IPS-20b (cell line): ENCODE data around the gene PAF1.

Experiments used
- H3K27ac ChIP-seq: one replicate; pipeline ENCODE4 v1.5.1; 2013; ENCODE audit warnings: low read length
- H3K27me3 ChIP-seq: 2 replicates; pipeline ENCODE4 v1.6.1; 2013; ENCODE audit warnings: mild to moderate bottlenecking, low read length, inconsistent platforms; ENCODE audit not compliant: insufficient read depth
- H3K36me3 ChIP-seq: 2 replicates; pipeline ENCODE4 v1.6.1; 2013; ENCODE audit warnings: low read depth, mild to moderate bottlenecking, inconsistent platforms, low read length, moderate library complexity; ENCODE audit not compliant: insufficient read depth
- H3K4me1 ChIP-seq: 2 replicates; pipeline ENCODE4 v1.6.1; 2013; ENCODE audit warnings: mild to moderate bottlenecking, control low read depth, inconsistent platforms, low read length, moderate library complexity; ENCODE audit not compliant: insufficient read depth
- H3K4me3 ChIP-seq: 2 replicates; pipeline ENCODE4 v1.5.1; 2013; ENCODE audit warnings: mild to moderate bottlenecking, low read length, inconsistent platforms
- H3K9ac ChIP-seq: 2 replicates; pipeline ENCODE4 v1.6.1; 2013; ENCODE audit warnings: low read depth, mild to moderate bottlenecking, inconsistent platforms, low read length, moderate library complexity
- H3K9me3 ChIP-seq: 2 replicates; pipeline ENCODE4 v1.6.1; 2013; ENCODE audit warnings: mild to moderate bottlenecking, low read depth, low read length, inconsistent platforms; ENCODE audit not compliant: insufficient read depth

The PAF1 gene

GRCh38 chr19:39415111-39416046, 24.5 kb upstream of the PAF1 start:
- H3K4me1 ChIP-seq = peaks cover 16% of the 10 kb centered on the region
- H3K9me3 ChIP-seq = no peaks in the 10 kb centered on the region
- peaks cover 44% of the 10 kb centered on the region for H3K36me3 ChIP-seq
- peak overlapping the region; percentile 93; the same call in 1 of the 2 replicates for H3K4me3 ChIP-seq
- H3K27me3 ChIP-seq = no peaks in the 10 kb centered on the region
- H3K9ac ChIP-seq = peak overlapping the region; percentile 99; the same call in 1 of the 2 replicates
- no peak overlapping the region for H3K27ac ChIP-seq

GRCh38 chr19:39413911-39414608, 23.2 kb upstream of the PAF1 start:
- Histone ChIP-seq H3K9me3 (no peaks in the 10 kb centered on the region), H3K27me3 (no peaks in the 10 kb centered on the region), H3K9ac (peak overlapping the region; percentile 99), H3K36me3 (peaks cover 33% of the 10 kb centered on the region), H3K4me1 (peaks cover 16% of the 10 kb centered on the region), H3K27ac (peak overlapping the region; percentile 40), H3K4me3 (peak overlapping the region; percentile 93)

DNA sequence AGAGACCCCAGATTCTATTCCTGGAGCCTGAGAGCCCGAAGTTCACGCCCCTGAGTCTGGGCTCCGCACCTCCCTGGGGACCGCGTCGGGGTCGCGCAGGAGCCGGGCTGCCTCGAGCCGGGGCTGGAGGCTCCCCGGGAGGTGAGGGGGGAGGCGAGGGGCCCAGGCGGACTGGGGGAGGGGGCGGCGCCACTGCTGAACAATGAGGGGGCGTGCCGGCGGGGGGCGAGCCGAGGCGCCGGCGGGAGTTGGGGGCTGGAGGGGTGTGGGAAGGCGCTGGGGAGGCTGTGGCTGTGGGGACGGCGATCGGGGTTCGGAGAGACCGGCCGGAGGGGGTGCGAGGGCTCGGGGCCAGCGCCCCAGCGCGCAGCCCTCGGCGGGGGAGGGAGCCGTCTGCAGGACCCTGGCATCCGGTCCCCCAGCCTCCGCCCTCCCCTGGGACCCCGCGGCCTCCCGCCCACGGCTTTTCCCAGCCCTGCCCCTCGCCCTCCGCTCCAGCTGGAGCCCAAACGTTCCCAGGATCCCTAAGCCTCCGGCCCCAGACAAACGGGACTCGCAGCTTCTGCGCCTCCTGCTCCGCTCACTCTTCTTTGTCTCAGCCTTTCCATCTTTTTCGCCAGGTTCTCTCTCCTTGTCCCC, 22.5 kb upstream of the PAF1 start:
- Histone ChIP-seq H3K4me1 (peaks cover 21% of the 10 kb centered on the region), H3K4me3 (peak overlapping the region; percentile 93), H3K9ac (peak overlapping the region; percentile 99), H3K27me3 (no peaks in the 10 kb centered on the region), H3K27ac (peak overlapping the region; percentile 80), H3K9me3 (no peaks in the 10 kb centered on the region), H3K36me3 (peaks cover 31% of the 10 kb centered on the region)

DNA sequence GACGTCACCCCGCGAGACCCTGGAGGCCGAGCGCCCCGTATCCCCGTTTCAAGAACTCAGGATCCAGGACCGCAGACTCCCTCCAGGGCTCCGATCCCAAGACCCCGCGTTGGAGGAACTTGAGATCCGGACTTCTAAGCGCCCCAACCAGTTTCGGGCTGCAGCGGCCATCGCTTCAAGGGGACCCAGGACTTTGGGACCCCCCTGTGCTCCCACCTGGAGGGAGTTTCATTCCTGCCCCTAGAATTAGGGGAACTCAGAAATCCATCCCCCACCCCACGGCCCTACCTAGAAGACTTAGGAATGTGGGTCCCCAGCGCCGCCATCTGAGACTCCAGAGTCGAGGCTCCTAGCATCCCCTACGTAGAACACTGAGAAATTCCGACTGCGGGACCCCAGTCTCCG, 22.0 kb upstream of the PAF1 start:
- no peaks in the 10 kb centered on the region for H3K27me3 ChIP-seq
- H3K9ac ChIP-seq = peak overlapping the region; percentile 99
- peak overlapping the region; percentile 80 for H3K27ac ChIP-seq
- peak overlapping the region; percentile 93 for H3K4me3 ChIP-seq
- peaks cover 21% of the 10 kb centered on the region for H3K4me1 ChIP-seq
- peaks cover 30% of the 10 kb centered on the region for H3K36me3 ChIP-seq
- no peaks in the 10 kb centered on the region for H3K9me3 ChIP-seq

- H3K9ac ChIP-seq = peak within 1 kb of the TSS; percentile 99
- H3K4me1 ChIP-seq = peaks cover 21% of the 10 kb centered on the region
- H3K36me3 ChIP-seq = peaks cover 27% of the 10 kb centered on the region
- H3K4me3 ChIP-seq = peak within 1 kb of the TSS; percentile 93
- H3K27ac ChIP-seq = peak within 1 kb of the TSS; percentile 80
- H3K27me3 ChIP-seq = no peaks in the 10 kb centered on the region; the same call in 1 of the 2 replicates
- no peaks in the 10 kb centered on the region for H3K9me3 ChIP-seq
Measured at GRCh38 chr19:39412100-39412866, 21.4 kb upstream of the PAF1 start, which contains the start of gene PLEKHG2. Gene PLEKHG2 (plus strand): TSS chr19:39412669. CDS start chr19:39414087, 1,418 bp downstream.

DNA sequence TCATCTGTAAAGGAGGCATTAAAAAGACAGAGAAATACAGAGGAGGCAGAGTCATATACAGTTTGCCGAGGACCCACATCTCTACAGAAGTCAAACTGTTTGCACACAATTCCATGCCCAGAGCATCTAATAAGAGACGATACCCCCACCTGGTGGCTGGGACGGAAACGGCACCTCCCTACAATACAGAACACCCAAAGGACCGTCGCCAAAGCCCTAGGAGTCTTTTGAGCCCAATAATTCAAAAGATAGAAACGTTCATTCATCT, 20.9 kb upstream of the PAF1 start:
- peak overlapping the region; percentile 10 for H3K27ac ChIP-seq
- peak overlapping the region; percentile 71 for H3K4me3 ChIP-seq
- no peaks in the 10 kb centered on the region; the same call in 1 of the 2 replicates for H3K27me3 ChIP-seq
- H3K9ac ChIP-seq = peak overlapping the region; percentile 35; the same call in 1 of the 2 replicates
- peaks cover 22% of the 10 kb centered on the region for H3K36me3 ChIP-seq
- H3K4me1 ChIP-seq = peaks cover 21% of the 10 kb centered on the region
- H3K9me3 ChIP-seq = no peaks in the 10 kb centered on the region

- no peaks in the 10 kb centered on the region; the same call in 1 of the 2 replicates for H3K27me3 ChIP-seq
- H3K9me3 ChIP-seq = no peaks in the 10 kb centered on the region
- H3K36me3 ChIP-seq = peaks cover 17% of the 10 kb centered on the region
- H3K4me1 ChIP-seq = peaks cover 21% of the 10 kb centered on the region
- H3K27ac ChIP-seq = peak overlapping the region; percentile 10
- H3K4me3 ChIP-seq = peak overlapping the region; percentile 92; the same call in 1 of the 2 replicates
- peak overlapping the region; percentile 33; the same call in 1 of the 2 replicates for H3K9ac ChIP-seq
Measured at GRCh38 chr19:39411081-39411831, 20.4 kb upstream of the PAF1 start.

GRCh38 chr19:39410831-39411080, 19.9 kb upstream of the PAF1 start:
- Histone ChIP-seq H3K36me3 (peaks cover 12% of the 10 kb centered on the region), H3K4me3 (peak overlapping the region; percentile 92), H3K27me3 (no peaks in the 10 kb centered on the region; the same call in 1 of the 2 replicates), H3K4me1 (peaks cover 26% of the 10 kb centered on the region), H3K9me3 (no peaks in the 10 kb centered on the region), H3K27ac (peak overlapping the region; percentile 6), H3K9ac (peak overlapping the region; percentile 97; the same call in 1 of the 2 replicates)

DNA sequence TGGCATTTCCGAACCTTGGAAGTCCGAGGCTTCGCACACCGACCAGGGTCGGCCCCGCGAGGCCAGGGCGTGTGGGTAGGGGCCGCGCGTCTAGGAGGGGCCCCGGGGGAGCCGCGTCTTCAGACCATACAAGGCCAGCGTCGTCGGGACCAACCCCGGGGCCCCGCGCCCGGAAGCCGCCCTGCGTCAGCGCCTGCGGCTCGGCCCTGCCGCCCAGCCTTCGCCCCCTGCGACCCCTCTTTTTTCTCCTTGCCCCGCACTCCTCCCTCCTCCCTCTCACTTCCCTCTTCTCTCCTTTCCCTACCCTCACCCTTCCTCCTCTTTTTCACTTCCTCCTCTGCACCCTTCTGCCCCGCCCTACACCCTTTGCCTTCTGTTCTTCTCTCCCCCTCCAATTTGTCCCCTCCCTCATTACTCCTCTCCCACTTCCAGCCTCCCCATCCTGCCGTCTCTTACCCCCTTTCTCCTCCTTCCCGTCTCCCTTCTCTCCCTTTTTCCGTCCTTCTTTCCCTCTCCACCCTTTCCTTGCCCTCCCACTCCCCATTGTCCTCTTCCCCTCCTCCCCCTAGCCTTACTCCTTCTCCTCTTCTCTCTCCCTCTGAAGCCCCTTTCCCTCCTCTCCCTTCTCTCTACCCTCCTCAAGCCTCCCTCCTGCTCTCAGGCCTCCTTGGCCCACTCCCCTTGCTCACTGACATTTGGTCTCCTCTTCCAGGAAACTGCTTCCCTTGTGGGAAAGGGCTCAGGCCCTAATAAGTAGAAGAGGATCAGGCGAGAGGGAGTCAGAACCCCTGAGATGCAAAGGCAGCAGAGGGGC, 19.3 kb upstream of the PAF1 start:
- Histone ChIP-seq H3K4me1 (peaks cover 31% of the 10 kb centered on the region), H3K4me3 (peak overlapping the region; percentile 92), H3K27me3 (no peaks in the 10 kb centered on the region; the same call in 1 of the 2 replicates), H3K9ac (peak overlapping the region; percentile 97), H3K9me3 (no peaks in the 10 kb centered on the region), H3K36me3 (peaks cover 9% of the 10 kb centered on the region), H3K27ac (peak overlapping the region; percentile 6)
